ENCODE measurements around the gene POLR2J3. TPM values are rescaled to one million over a fixed set of nuclear protein-coding genes. Genes with fewer than 3 reads are reported as not detected.
"Not testable (repeated sequence)": the region's sequence is repeated elsewhere in the genome, so short reads cannot be mapped to it uniquely, and the experiment has no call there.

Gene POLR2J3
- total RNA-seq, 1 experiment from 2014 or later: 14.9 TPM

DNA sequence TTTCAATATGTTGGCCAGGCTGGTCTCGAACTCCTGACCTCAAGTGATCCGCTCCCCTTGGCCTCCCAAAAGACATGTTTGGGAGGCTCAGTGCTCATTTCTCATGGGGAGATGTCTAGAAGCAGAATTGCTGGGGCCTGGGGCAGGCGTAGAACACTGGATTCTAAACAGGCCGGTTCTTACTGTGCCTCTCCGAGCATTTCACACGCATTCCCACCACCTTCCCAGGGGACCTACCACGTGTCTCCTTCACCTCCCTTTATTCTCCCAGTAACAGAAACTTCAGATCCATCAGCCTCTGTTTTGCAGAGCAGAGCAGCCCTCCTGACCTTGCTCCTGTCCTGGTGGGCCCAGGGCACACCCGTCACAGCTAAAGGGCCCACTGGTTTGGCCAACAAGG, 45.2 kb downstream of the POLR2J3 start:
- H3K27me3 ChIP-seq (ENCODE audit: insufficient read depth, low read length); H2BK20ac ChIP-seq (ENCODE audit: low read depth, low read length, poor library complexity, severe bottlenecking); H3T11ph ChIP-seq (ENCODE audit: low read length); H3K79me2 ChIP-seq (ENCODE audit: insufficient read depth, low read length); H3K14ac ChIP-seq (ENCODE audit: insufficient read depth, low read length); H3K27ac Mint-ChIP-seq; H3K56ac ChIP-seq (ENCODE audit: insufficient read length, low read depth, low read length); H3K4ac ChIP-seq (ENCODE audit: low read depth, low read length); H2BK15ac ChIP-seq (ENCODE audit: low read depth, low read length); H3K18ac ChIP-seq (ENCODE audit: insufficient read length, low read depth, low read length); H3K4me3 Mint-ChIP-seq; H2BK5ac ChIP-seq (ENCODE audit: insufficient read length, low read length); H3K9me3 Mint-ChIP-seq; H4K5ac ChIP-seq (ENCODE audit: insufficient read length, low read depth, low read length); H2BK12ac ChIP-seq (ENCODE audit: insufficient read length, low read depth, low read length); H3K23ac ChIP-seq (ENCODE audit: insufficient read length, low read depth, low read length); H3K27ac ChIP-seq (ENCODE audit: insufficient read length, low read depth, low read length); H3K4me2 ChIP-seq (ENCODE audit: insufficient read depth, insufficient read length, low read length); H3K23me2 ChIP-seq (ENCODE audit: insufficient read length, low read depth, low read length, poor library complexity, severe bottlenecking); H3K27me3 Mint-ChIP-seq (ENCODE audit: low read depth); DNase-seq; H3K4me1 Mint-ChIP-seq; H4K20me1 ChIP-seq (ENCODE audit: control insufficient read depth, insufficient read depth, insufficient read length); H2AFZ ChIP-seq (ENCODE audit: low read length); H3K4me1 ChIP-seq (ENCODE audit: insufficient read depth, low read length); H4K8ac ChIP-seq (replicated peaks; ENCODE audit: insufficient read length, low read depth, low read length); H4K91ac ChIP-seq (ENCODE audit: insufficient read length, low read depth, low read length); H3K9ac ChIP-seq (ENCODE audit: extremely low read depth, insufficient read length, low read length); H3K36me3 Mint-ChIP-seq (ENCODE audit: insufficient read depth in 1 of 3, low read depth in 3 of 3); H3K79me1 ChIP-seq (ENCODE audit: insufficient read depth, low read depth, low read length, poor library complexity, severe bottlenecking); H2BK120ac ChIP-seq (ENCODE audit: low read depth, low read length, poor library complexity, severe bottlenecking); H3K9me3 ChIP-seq (ENCODE audit: control insufficient read depth, low read depth, low read length); H2AK5ac ChIP-seq (ENCODE audit: insufficient read length, low read length): not testable (repeated sequence)
- WGBS (ENCODE audit: extremely low coverage, insufficient read length, low lambda C conversion rate): no CpG with 5 or more reads among the region's 8 CpGs

DNA sequence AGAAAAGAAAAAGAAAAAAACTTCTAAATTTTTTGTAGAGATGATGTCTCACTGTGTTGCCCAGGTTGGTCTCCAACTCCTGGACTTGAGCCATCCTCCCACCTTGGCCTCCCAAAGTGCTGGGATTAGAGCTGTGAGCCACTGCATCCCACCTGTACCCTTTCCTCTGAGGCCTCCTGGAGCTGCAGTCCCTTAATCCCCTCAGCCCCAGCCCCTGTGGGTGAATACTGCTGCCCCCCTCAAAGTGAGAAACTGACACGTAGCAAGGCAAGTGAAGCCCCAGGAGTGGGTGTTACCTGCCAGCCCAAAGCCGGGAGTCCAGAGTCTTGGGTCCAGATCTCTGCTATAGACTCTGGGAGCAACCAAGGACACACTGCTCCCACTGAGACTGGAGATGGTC, 47.6 kb downstream of the POLR2J3 start:
- H3K36me3 Mint-ChIP-seq (ENCODE audit: insufficient read depth in 1 of 3, low read depth in 3 of 3); H3K4me2 ChIP-seq (ENCODE audit: insufficient read depth, insufficient read length, low read length); H2BK120ac ChIP-seq (ENCODE audit: low read depth, low read length, poor library complexity, severe bottlenecking); H2AK5ac ChIP-seq (ENCODE audit: insufficient read length, low read length); H3K79me2 ChIP-seq (ENCODE audit: insufficient read depth, low read length); H3K27ac ChIP-seq (ENCODE audit: insufficient read length, low read depth, low read length); H3K9ac ChIP-seq (ENCODE audit: extremely low read depth, insufficient read length, low read length); H2BK5ac ChIP-seq (ENCODE audit: insufficient read length, low read length); H3K4ac ChIP-seq (ENCODE audit: low read depth, low read length); H3K23ac ChIP-seq (ENCODE audit: insufficient read length, low read depth, low read length); H3K27me3 ChIP-seq (ENCODE audit: insufficient read depth, low read length); H4K5ac ChIP-seq (ENCODE audit: insufficient read length, low read depth, low read length); H3K27ac Mint-ChIP-seq; H3K14ac ChIP-seq (ENCODE audit: insufficient read depth, low read length); H3K4me1 Mint-ChIP-seq; H3K4me3 Mint-ChIP-seq; H2AFZ ChIP-seq (ENCODE audit: low read length); H4K91ac ChIP-seq (ENCODE audit: insufficient read length, low read depth, low read length); H2BK15ac ChIP-seq (ENCODE audit: low read depth, low read length); H3K23me2 ChIP-seq (ENCODE audit: insufficient read length, low read depth, low read length, poor library complexity, severe bottlenecking); H2BK12ac ChIP-seq (ENCODE audit: insufficient read length, low read depth, low read length); H3T11ph ChIP-seq (ENCODE audit: low read length); H3K9me3 ChIP-seq (ENCODE audit: control insufficient read depth, low read depth, low read length); H2BK20ac ChIP-seq (ENCODE audit: low read depth, low read length, poor library complexity, severe bottlenecking); H3K27me3 Mint-ChIP-seq (ENCODE audit: low read depth); H3K9me3 Mint-ChIP-seq; H3K56ac ChIP-seq (ENCODE audit: insufficient read length, low read depth, low read length); H4K8ac ChIP-seq (replicated peaks; ENCODE audit: insufficient read length, low read depth, low read length); H3K4me1 ChIP-seq (ENCODE audit: insufficient read depth, low read length); H4K20me1 ChIP-seq (ENCODE audit: control insufficient read depth, insufficient read depth, insufficient read length); H3K18ac ChIP-seq (ENCODE audit: insufficient read length, low read depth, low read length); DNase-seq; H3K79me1 ChIP-seq (ENCODE audit: insufficient read depth, low read depth, low read length, poor library complexity, severe bottlenecking): not testable (repeated sequence)
- no CpG with 5 or more reads among the region's 2 CpGs for WGBS (ENCODE audit: extremely low coverage, insufficient read length, low lambda C conversion rate)

Measured in H9 (cell line).